Tibial artery (tissue), 4 donors: ENCODE data around the gene OR2T33.
"Not testable (repeated sequence)": the region's sequence is repeated elsewhere in the genome, so short reads cannot be mapped to it uniquely, and the experiment has no call there.

Experiments used
- DNase-seq, 2 donors: peaks; one replicate each; pipeline ENCODE4 v3.0.0-alpha.2; 2019
- H3K27ac ChIP-seq, 2 donors: fragments of 200-600 bp; sonication (generic) in 1 of 2; 1 replicate in 1 of 2; 2 replicates in 1 of 2; pipeline ENCODE4 v1.5.1; 2018 to 2019; ENCODE audit warnings: mild to moderate bottlenecking in 1 of 2
- H3K27me3 ChIP-seq, 2 donors: fragments of 200-600 bp; sonication (generic) in 1 of 2; one replicate each; pipeline versions ENCODE4 v1.5.1 to v1.6.0; 2016 to 2019
- H3K36me3 ChIP-seq, 3 donors: fragments of 200-600 bp; sonication (generic) in 2 of 3; one replicate each; pipeline ENCODE4 v1.5.1; 2016 to 2019; ENCODE audit warnings: mild to moderate bottlenecking in 2 of 3
- H3K4me1 ChIP-seq, 4 donors: fragments of 200-600 bp; sonication (generic) in 2 of 4; 1 replicate in 3 of 4; 2 replicates in 1 of 4; pipeline ENCODE4 v1.5.1; 2016 to 2019
- H3K4me3 ChIP-seq, 2 donors: fragments of 200-600 bp; sonication (generic) in 1 of 2; 1 replicate in 1 of 2; 2 replicates in 1 of 2; pipeline ENCODE4 v1.5.1; 2018 to 2019; ENCODE audit warnings: mild to moderate bottlenecking in 2 of 2
- H3K9me3 ChIP-seq, 3 donors: fragments of 200-600 bp; sonication (generic) in 1 of 3; one replicate each; pipeline ENCODE4 v1.5.1; 2016 to 2019
- intact Hi-C: fragments of 100-400 bp; cut with DNase I; formaldehyde crosslinking; loops from one replicate; pipeline ENCODE4 v1.15.0; 2023; ENCODE audit warnings: low total_unique reads
- TF ChIP-seq, protein P1 (sequence below), 2 experiments: fragments of 200-600 bp in 1 of 2; fragments of 450-650 bp in 1 of 2; IDR thresholded peaks; one replicate each; pipeline ENCODE4 v1.5.1; 2017 to 2019; ENCODE audit warnings: antibody characterized with exemption in 2 of 2, mild to moderate bottlenecking in 1 of 2, moderate library complexity in 1 of 2

OR2T33 gene

DNA sequence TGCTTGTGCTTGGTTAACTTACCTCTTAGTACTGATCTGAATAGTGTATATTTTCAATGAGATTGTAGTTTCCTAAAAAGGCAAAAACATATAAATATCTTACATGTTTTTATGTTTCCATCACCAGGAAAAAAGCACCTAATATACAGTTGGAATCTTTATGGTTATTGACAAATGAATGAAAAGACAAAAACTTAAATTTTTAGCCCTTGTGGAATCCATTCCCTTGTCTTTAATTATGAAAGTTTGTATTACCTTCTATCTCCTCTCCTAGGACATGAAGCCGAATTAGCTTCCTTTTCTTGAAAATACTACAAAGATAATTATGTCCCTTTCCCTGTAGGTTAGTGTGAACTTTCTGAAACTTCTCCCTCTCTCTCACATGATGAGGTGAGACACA is 25.5 kb upstream of the OR2T33 start, which contains the start of gene OR2T12:
OR2T12 (minus strand) TSS at position 101 of the 400 bp plus-strand sequence. CDS start 7,846 bp downstream, outside the sequence.
- H3K27me3 ChIP-seq = no peaks in the 10 kb centered on the region
- no peak for DNase-seq
- intact Hi-C loops = no loop called here

DNA sequence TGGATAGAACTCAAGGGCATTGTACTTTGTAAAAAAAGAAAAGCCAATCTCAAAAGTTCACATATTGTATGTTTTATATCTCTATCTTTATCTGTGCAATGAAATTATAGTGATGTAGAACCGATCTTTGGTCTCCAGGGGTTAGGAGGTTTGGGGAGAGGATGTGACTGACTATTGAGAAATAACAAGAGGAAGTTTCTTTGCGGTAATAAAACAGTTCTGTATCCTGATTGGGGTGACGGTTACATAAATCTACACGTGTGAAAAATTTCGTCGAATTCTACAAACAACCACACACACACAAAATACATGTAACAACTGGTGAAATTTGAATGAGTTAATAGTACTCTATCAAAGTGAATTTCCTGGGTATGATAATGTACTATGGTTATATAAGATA is 10.6 kb upstream of the OR2T33 start:
- no peaks in the 10 kb centered on the region for H3K36me3 ChIP-seq
- intact Hi-C loops = no loop called here
- H3K9me3 ChIP-seq = no peaks in the 10 kb centered on the region
- TF ChIP-seq, protein P1, sequence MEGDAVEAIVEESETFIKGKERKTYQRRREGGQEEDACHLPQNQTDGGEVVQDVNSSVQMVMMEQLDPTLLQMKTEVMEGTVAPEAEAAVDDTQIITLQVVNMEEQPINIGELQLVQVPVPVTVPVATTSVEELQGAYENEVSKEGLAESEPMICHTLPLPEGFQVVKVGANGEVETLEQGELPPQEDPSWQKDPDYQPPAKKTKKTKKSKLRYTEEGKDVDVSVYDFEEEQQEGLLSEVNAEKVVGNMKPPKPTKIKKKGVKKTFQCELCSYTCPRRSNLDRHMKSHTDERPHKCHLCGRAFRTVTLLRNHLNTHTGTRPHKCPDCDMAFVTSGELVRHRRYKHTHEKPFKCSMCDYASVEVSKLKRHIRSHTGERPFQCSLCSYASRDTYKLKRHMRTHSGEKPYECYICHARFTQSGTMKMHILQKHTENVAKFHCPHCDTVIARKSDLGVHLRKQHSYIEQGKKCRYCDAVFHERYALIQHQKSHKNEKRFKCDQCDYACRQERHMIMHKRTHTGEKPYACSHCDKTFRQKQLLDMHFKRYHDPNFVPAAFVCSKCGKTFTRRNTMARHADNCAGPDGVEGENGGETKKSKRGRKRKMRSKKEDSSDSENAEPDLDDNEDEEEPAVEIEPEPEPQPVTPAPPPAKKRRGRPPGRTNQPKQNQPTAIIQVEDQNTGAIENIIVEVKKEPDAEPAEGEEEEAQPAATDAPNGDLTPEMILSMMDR (IDR thresholded peaks at IDR 0.05) = no peak
- no peak for DNase-seq
- no peak overlapping the region for H3K4me3 ChIP-seq
- no peaks in the 10 kb centered on the region for H3K4me1 ChIP-seq
- H3K27ac ChIP-seq = no peak overlapping the region
- H3K27me3 ChIP-seq = no peaks in the 10 kb centered on the region

More for the DNA sequence above, 25.5 kb upstream of the OR2T33 start, which contains the start of gene OR2T12:
- Histone ChIP-seq H3K27ac (no peak within 1 kb of the TSS), H3K9me3 (no peaks in the 10 kb centered on the region), H3K36me3 (no peaks in the 10 kb centered on the region), H3K4me3 (no peak within 1 kb of the TSS), H3K4me1 (no peaks in the 10 kb centered on the region)
- TF ChIP-seq, protein P1 (IDR thresholded peaks at IDR 0.05) = no peak

DNA sequence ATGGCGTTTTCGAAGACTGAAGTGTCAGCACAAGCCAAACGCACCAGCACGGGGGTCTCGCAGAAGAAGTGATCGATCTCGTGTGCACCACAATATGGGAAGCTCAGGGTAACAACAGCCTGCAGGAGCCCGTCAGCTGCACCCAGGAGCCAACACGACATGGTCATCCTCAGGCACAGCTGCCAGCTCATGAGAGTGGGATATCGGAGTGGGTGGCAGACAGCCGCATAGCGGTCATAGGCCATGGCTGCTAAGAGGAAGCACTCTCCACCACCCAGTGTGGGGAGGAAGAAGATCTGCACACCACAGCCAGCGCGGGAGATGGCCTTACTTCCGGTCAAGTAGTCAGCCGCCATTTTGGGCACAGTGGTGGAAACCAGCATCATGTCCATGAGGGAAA is 4.6 kb downstream of the OR2T33 start:
- H3K27ac ChIP-seq, H3K4me3 ChIP-seq, intact Hi-C loops, H3K4me1 ChIP-seq, H3K36me3 ChIP-seq, H3K9me3 ChIP-seq, DNase-seq, H3K27me3 ChIP-seq: not testable (repeated sequence)

DNA sequence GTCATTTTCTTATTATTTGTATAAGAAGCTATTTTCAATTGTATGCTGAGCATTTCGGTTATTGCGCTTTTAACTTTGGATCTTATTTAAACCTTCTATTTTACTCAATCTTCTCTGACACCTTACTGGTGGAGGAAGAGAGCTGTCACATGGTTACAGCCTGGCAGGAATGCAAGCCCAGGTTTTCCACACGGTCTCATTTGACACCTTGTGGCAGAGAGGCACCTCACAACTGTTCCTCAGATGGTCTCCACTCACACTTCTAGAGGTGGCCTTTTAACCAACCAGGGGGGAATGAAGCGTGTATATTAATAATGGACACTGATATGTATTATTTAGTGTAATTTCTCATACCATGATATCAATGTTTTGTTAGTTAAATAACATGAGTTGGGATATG is 9.6 kb downstream of the OR2T33 start:
- H3K36me3 ChIP-seq = no peaks in the 10 kb centered on the region
- no peaks in the 10 kb centered on the region for H3K9me3 ChIP-seq
- no peaks in the 10 kb centered on the region for H3K27me3 ChIP-seq
- no peak overlapping the region for H3K4me3 ChIP-seq
- no peak overlapping the region for H3K27ac ChIP-seq
- intact Hi-C loops = no loop called here
- TF ChIP-seq, protein P1 (IDR thresholded peaks at IDR 0.05) = no peak
- no peaks in the 10 kb centered on the region for H3K4me1 ChIP-seq
- DNase-seq = no peak

DNA sequence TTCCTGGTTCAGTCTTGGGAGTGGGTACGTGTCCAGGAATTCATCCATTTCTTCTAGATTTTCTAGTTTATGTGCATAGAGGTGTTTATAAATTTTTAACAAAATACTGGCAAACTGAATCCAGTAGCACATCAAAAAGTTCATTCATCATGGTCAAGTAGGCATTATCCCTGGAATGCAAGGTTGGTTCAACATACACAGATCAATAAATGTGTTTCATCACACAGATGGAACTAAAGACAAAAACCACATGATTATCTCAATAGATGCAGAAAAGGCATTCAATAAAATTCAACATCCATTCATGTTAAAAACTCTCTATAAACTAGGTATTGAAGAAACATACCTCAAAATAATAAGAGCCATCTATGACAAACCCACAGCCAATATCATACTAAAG is 18.5 kb downstream of the OR2T33 start:
- H3K4me1 ChIP-seq, H3K4me3 ChIP-seq, H3K27ac ChIP-seq, DNase-seq, intact Hi-C loops, H3K36me3 ChIP-seq, H3K9me3 ChIP-seq, H3K27me3 ChIP-seq: not testable (repeated sequence)

DNA sequence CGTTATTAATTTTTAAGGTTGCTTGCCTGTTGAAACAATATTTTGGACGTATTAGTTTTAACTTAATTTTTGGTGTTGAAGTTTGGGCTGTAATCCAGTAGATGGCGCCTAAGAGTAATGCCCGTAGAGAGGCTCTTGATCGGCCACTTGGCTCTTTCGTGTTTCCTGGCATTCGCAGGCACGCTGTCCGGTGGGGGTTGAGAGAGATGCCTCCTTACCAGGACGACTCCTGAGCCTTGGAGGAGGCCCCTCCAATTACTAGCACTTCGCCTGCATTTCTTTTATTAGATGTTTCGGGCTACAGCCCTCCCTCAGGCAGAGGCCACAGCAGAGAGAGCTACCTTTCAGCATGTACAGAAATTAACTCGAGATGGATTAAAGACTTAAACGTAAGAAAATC is 34.6 kb downstream of the OR2T33 start:
- no peak for DNase-seq
- Histone ChIP-seq H3K4me3 (no peak overlapping the region), H3K36me3 (no peaks in the 10 kb centered on the region), H3K4me1 (no peaks in the 10 kb centered on the region), H3K27ac (no peak overlapping the region), H3K9me3 (no peaks in the 10 kb centered on the region), H3K27me3 (no peaks in the 10 kb centered on the region)
- intact Hi-C loops = no loop called here
- TF ChIP-seq, protein P1 (IDR thresholded peaks at IDR 0.05) = peak in 1 of 2 experiments; percentile 27

DNA sequence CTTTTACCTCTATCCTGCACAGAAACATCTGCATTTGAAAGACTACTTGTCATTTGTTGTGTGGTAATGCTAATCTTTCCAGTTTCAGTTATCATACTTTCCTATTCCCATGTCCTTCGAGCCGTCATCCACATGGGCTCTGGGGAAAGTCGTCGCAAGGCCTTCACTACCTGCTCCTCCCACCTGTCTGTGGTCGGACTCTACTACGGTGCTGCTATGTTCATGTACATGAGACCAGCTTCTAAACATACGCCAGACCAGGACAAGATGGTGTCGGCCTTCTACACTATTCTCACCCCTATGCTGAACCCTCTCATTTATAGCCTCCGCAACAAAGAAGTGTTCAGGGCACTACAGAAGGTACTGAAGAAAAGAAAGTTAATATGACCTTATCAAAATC is 38.3 kb downstream of the OR2T33 start:
- intact Hi-C loops = no loop called here
- H3K4me1 ChIP-seq = no peaks in the 10 kb centered on the region

More for the DNA sequence above, 38.3 kb downstream of the OR2T33 start:
- TF ChIP-seq, protein P1 (IDR thresholded peaks at IDR 0.05) = no peak
- Histone ChIP-seq H3K9me3 (no peaks in the 10 kb centered on the region), H3K36me3 (no peaks in the 10 kb centered on the region), H3K27me3 (no peaks in the 10 kb centered on the region), H3K4me3 (no peak overlapping the region), H3K27ac (no peak overlapping the region)
- no peak for DNase-seq
